DMS114 treated with DMSO at 0.1 percent for 48 hours (cell line): ENCODE measurements around the gene UBE2QL1.
"Not testable (repeated sequence)": the region's sequence is repeated elsewhere in the genome, so short reads cannot be mapped to it uniquely, and the experiment has no call there.

ENCODE experiments used
- DNase-seq: peaks from one replicate; lab custom pipeline; 2025; ENCODE audit not compliant: unreplicated experiment; lab: John Stamatoyannopoulos, UW

Gene UBE2QL1

GRCh38 chr5:6495433-6496206 is 47.0 kb downstream of the UBE2QL1 start:
- no peak for DNase-seq

DNA sequence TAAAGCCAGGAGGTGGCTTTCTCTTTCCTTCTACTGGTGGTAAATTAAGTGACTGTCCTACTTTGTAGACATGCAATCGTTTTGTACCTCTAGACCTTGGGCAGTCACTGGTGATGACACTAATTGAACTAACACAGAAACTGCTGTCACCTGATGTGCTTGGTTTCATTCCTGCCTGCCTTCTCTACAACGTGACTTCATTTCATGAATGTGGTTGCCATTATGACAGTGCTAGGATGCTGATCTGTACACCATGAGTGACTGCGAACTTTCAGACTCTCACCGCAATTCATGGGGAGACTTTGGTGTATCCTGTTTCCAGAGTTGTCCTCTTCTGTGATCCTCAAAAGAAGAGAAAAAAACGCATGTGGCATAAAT is 47.5 kb downstream of the UBE2QL1 start:
- no peak for DNase-seq

DNA sequence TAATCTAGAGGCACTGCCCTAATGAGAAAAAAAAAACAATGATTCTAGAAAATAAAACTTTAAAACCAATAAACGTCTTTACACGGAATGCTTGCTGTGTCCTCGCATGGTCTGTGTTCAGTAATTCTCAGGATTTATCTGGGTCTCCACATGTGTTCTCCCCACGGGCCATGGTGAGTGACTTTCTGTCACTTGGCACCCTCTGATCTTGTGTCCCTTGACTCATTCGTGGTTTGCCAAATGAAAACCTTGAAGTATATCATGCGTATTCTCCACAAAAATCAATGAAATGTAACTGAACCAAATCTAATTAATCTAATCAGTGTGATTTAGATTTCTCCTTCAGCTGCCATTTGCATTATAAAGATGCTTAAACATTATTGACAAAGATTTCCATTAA is 48.0 kb downstream of the UBE2QL1 start:
- DNase-seq, result no peak

GRCh38 chr5:6497262-6497661 is 48.6 kb downstream of the UBE2QL1 start:
- DNase-seq, result no peak

- no peak for DNase-seq
Measured at GRCh38 chr5:6498968-6499367, 50.3 kb downstream of the UBE2QL1 start.

DNA sequence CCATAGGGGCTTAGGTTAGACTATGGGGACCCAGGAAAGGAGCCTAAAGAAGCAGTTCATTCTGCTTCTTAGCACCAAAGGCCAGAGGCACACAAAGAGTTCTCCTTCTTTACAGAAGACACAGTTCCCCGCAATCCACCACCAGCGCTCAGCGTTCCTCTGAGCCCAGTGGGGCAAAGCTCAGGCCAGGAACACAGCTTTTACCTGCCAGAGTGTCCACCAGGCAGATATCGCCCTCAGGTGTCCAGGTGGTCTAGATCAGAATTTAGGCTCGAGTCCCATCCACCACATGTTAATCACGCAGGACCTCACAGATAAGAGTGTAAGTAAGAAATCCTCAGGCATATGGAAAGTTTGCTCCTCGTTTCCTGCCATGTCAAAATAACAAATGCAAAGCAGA is 53.0 kb downstream of the UBE2QL1 start:
- DNase-seq, result no peak

GRCh38 chr5:6502421-6502820 is 53.8 kb downstream of the UBE2QL1 start:
- no peak for DNase-seq

- DNase-seq, result no peak
Measured at GRCh38 chr5:6503342-6503741, 54.7 kb downstream of the UBE2QL1 start.

GRCh38 chr5:6504677-6505415 is 56.2 kb downstream of the UBE2QL1 start:
- DNase-seq, result no peak

GRCh38 chr5:6505416-6505755 is 56.7 kb downstream of the UBE2QL1 start:
- no peak for DNase-seq

GRCh38 chr5:6505783-6506557 is 57.3 kb downstream of the UBE2QL1 start:
- no peak for DNase-seq

DNA sequence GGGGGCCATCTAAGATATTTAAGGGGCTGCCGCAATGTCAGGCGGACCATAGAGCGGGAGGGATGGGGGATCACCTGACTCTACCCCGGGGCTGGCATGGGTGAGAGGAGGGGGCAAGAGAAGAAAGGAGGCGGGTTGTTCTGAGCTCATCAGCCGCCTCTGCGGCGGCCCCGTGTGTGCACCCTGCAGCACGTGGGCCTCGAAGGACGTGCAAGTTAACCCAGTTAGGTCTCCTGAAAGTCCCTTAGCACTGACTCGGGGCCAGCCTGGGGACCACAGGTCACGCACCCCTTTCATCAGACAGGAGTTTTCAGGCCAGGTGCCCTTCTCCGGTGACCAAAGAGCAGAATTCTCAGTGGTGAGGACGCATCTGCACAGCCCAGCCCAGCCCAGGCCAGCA is 58.0 kb downstream of the UBE2QL1 start:
- DNase-seq, result no peak

GRCh38 chr5:6508931-6509330 is 60.3 kb downstream of the UBE2QL1 start:
- DNase-seq, result no peak

- DNase-seq, result no peak
Measured at GRCh38 chr5:6510132-6510531, 61.5 kb downstream of the UBE2QL1 start.

DNA sequence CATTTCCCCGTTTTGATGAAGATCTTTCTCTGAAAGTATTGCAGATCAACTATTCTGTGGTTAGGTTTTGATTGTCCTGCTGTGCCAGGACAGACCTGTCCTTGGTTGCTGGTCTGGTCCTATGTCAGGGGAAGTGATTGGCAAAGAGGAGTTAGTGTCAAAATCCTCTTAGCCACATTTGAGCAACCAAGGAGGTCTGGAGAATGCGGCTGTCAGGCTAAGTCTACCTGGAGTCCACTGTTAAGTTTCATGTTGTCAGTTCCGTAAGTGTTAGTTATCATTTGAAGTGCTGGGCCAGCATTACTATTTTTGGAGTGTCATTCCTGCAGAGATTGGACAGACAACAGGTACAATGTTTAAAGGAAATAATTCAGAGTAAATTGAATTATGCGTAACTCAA is 62.3 kb downstream of the UBE2QL1 start:
- no peak for DNase-seq

DNA sequence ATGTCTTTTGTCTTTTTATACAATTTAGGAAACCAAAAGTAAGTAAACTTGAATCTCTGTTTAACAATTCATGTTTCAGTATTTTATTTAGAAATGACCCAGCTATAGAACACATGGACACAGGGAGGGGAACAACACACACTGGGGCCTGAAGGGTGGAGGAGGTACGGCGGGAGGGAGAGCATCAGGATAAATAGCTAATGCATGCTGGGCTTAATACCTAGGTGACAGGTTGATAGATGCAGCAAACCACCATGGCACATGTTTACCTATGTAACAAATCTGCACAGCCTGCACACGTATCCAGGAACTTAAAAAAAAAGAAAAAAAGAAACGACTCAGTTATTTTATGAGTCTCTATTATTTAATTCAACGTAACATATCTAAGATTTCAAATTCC is 67.2 kb downstream of the UBE2QL1 start:
- not testable (repeated sequence) for DNase-seq

DNA sequence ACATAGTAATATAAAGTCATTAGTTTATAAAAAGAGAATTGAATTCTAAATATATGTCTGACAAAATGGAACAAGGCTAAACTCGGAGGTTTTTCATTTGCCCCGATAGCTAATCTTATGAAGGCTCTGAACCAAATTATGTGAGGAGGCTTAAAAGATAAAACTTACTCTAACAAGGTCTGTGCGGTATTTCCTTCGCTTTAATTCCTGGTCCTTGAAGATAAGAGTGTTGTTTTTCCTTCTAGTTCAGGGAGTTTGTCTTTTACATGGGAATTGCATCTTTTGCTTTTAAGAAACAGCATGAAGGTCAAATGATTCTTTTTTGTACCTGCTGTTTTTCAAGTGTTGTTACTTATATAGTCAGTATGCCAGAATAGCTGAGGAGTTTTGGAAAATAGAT is 68.2 kb downstream of the UBE2QL1 start:
- no peak for DNase-seq

DNA sequence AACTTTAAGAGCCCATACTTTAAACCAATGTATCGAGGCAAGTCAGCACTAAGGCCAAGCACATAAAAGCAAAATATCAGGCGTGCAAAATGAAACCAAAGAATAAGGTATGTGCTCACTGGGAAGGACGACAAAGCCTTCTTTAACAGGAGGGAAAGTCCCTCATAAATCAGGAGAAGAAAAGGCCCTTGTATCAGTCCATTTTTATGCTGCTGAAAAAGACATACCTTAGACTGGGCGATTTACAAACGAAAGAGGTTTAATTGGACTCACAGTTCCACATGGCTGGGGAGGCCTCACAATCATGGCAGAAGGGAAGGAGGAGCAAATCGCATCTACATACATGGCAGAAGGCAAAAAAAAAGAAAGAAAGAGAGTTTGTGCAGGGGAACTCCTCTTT is 68.9 kb downstream of the UBE2QL1 start:
- no peak for DNase-seq

DNA sequence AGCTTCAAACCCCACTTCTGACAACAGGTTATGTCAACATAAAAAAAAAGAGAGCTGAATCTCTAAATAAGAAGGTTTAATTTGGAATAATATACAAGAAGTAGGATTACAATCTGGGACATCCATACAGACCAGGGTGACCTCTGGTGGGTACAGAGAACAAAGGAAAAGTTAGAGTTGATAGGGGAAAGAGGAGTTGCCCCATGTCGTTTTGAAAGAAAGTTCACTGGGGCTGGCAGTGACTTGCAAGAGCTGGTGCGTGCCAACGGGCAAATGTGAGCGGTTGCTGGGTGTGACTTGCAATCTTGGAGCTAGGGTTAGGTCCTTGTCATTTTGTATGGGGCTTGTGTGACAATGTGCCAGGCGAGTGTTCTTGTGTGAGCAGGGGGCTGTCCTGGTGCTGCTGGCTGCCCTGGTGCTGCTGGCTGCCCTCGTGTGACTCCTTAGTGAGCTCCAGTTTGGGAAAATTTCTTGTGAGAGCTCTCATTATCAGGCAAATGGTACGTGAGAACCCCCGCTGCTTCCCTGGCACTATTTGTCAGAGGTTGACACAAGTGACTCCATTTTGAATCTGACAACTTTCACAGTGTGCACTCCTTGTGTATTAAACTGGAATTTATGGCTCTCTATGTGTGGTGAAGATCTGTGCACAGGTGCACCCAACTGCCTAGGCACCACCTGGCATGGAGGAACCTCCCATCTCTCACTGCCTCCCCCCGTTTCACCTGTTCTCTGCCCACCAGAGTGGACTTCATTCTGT is 69.8 kb downstream of the UBE2QL1 start:
- DNase-seq, result no peak

GRCh38 chr5:6520201-6520600 is 71.5 kb downstream of the UBE2QL1 start:
- no peak for DNase-seq

GRCh38 chr5:6522331-6522730 is 73.7 kb downstream of the UBE2QL1 start:
- no peak for DNase-seq
